WTC11 (cell line): ENCODE results near the gene PCSK9.

Source experiments
- ATF3 ChIP-seq: sonication (generic); formaldehyde crosslinking; conservative IDR thresholded peaks from 2 replicates; pipeline ENCODE4 v1.8.1; 2022; ENCODE audit warnings: mild to moderate bottlenecking, missing genetic modification reagents
- CBFB ChIP-seq: sonication (generic); formaldehyde crosslinking; IDR thresholded peaks from 2 replicates; pipeline ENCODE4 v1.8.1; 2022; ENCODE audit warnings: mild to moderate bottlenecking, low read depth, missing genetic modification reagents
- RELA ChIP-seq: sonication (generic); formaldehyde crosslinking; IDR thresholded peaks from 2 replicates; pipeline ENCODE4 v1.8.1; 2022; ENCODE audit warnings: missing genetic modification reagents, mild to moderate bottlenecking, borderline replicate concordance
- TCF7 ChIP-seq: sonication (generic); formaldehyde crosslinking; IDR thresholded peaks from 2 replicates; pipeline ENCODE4 v1.8.0; 2022; ENCODE audit warnings: mild to moderate bottlenecking, low read depth, missing genetic modification reagents, moderate library complexity
- ZNF138 ChIP-seq: sonication (generic); formaldehyde crosslinking; conservative IDR thresholded peaks from 2 replicates; pipeline ENCODE4 v1.8.1; 2022; ENCODE audit warnings: mild to moderate bottlenecking, moderate library complexity, missing genetic modification reagents
- TF ChIP-seq, protein P1 (sequence below): fragments of 200-600 bp; IDR thresholded peaks from 2 replicates; pipeline ENCODE4 v1.8.0; 2022; ENCODE audit warnings: antibody characterized with exemption
- TF ChIP-seq, protein P2 (sequence below): sonication (generic); formaldehyde crosslinking; IDR thresholded peaks from 2 replicates; pipeline ENCODE4 v1.8.1; 2022; ENCODE audit warnings: low read depth, missing genetic modification reagents, borderline replicate concordance
- TF ChIP-seq, protein P3 (sequence below): sonication (generic); formaldehyde crosslinking; IDR thresholded peaks from 2 replicates; pipeline ENCODE4 v1.8.0; 2022; ENCODE audit warnings: missing genetic modification reagents

DNA sequence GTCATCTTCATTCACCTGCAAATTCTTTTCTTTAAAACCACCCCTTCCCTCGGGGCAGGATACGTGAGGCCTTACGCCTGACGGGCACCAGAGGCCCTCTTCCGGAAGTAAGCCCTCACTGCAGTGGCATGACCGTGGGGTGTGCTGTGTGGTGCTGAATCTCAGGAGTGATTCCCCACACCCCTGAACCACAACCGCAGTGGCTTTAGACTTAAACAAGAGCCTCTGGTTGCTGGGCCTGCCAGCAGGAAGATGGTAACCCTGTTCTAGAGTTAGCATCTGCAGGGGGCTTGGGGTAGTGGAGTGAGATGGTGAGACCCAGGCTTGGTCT is 28.5 kb upstream of the PCSK9 start:
- no peak for TF ChIP-seq ZNF138 (CRISPR knock-in tag)
- TF ChIP-seq, protein P1, sequence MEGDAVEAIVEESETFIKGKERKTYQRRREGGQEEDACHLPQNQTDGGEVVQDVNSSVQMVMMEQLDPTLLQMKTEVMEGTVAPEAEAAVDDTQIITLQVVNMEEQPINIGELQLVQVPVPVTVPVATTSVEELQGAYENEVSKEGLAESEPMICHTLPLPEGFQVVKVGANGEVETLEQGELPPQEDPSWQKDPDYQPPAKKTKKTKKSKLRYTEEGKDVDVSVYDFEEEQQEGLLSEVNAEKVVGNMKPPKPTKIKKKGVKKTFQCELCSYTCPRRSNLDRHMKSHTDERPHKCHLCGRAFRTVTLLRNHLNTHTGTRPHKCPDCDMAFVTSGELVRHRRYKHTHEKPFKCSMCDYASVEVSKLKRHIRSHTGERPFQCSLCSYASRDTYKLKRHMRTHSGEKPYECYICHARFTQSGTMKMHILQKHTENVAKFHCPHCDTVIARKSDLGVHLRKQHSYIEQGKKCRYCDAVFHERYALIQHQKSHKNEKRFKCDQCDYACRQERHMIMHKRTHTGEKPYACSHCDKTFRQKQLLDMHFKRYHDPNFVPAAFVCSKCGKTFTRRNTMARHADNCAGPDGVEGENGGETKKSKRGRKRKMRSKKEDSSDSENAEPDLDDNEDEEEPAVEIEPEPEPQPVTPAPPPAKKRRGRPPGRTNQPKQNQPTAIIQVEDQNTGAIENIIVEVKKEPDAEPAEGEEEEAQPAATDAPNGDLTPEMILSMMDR: no peak
- TF ChIP-seq RELA: no peak
- TF ChIP-seq, protein P2, sequence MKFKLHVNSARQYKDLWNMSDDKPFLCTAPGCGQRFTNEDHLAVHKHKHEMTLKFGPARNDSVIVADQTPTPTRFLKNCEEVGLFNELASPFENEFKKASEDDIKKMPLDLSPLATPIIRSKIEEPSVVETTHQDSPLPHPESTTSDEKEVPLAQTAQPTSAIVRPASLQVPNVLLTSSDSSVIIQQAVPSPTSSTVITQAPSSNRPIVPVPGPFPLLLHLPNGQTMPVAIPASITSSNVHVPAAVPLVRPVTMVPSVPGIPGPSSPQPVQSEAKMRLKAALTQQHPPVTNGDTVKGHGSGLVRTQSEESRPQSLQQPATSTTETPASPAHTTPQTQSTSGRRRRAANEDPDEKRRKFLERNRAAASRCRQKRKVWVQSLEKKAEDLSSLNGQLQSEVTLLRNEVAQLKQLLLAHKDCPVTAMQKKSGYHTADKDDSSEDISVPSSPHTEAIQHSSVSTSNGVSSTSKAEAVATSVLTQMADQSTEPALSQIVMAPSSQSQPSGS (CRISPR knock-in tag): no peak
- TF ChIP-seq TCF7: no peak
- TF ChIP-seq, protein P3, sequence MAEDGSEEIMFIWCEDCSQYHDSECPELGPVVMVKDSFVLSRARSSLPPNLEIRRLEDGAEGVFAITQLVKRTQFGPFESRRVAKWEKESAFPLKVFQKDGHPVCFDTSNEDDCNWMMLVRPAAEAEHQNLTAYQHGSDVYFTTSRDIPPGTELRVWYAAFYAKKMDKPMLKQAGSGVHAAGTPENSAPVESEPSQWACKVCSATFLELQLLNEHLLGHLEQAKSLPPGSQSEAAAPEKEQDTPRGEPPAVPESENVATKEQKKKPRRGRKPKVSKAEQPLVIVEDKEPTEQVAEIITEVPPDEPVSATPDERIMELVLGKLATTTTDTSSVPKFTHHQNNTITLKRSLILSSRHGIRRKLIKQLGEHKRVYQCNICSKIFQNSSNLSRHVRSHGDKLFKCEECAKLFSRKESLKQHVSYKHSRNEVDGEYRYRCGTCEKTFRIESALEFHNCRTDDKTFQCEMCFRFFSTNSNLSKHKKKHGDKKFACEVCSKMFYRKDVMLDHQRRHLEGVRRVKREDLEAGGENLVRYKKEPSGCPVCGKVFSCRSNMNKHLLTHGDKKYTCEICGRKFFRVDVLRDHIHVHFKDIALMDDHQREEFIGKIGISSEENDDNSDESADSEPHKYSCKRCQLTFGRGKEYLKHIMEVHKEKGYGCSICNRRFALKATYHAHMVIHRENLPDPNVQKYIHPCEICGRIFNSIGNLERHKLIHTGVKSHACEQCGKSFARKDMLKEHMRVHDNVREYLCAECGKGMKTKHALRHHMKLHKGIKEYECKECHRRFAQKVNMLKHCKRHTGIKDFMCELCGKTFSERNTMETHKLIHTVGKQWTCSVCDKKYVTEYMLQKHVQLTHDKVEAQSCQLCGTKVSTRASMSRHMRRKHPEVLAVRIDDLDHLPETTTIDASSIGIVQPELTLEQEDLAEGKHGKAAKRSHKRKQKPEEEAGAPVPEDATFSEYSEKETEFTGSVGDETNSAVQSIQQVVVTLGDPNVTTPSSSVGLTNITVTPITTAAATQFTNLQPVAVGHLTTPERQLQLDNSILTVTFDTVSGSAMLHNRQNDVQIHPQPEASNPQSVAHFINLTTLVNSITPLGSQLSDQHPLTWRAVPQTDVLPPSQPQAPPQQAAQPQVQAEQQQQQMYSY: no peak
- no peak for TF ChIP-seq ATF3 (CRISPR knock-in tag)
- TF ChIP-seq CBFB (CRISPR knock-in tag): no peak
